ENCODE measurements around the gene ADM.

DNA sequence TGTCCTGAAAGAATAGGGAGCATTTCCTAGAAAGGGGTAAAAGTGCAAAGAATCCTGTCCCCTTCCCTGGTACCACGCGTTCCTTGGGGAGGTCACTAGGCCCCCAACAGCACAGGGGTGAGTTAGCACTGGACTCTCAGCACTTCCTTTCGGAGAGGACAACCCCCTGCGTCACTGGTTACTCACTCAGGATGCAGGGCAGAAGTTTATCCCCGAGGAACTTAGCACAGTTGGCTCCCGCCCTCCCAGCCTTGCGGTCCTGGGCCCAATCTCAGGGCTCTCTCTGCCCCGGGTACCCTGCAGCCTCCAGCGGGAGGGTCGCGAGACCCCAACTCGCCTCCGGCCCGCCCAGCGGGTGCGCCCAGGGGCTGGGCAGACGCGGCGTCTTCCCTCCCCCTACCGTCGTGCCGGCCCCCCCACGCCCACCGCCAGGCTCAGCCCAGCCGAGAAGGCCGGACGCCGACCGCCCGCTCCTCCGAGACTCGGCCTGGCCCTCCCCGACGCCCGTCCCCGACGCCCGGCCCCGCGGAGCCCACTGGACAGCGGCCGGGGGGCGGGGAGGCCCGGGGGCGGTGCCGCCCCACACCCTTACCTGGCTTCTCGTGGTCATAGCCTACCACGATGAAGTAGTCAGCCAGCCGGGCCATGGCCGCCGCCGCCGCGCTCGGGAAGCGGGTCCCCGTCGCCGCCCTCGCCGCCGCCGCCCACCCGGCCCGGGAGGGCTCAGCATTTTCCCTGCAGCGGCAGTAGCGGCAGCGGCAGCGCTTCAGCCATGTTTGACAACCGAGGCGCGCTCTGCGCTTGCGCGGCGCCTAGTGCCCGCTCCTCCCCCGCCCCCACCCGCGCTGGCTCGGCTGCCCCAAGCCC is 11.2 kb upstream of the ADM start, which contains the start of gene SBF2:
- TF ChIP-seq, protein P1, sequence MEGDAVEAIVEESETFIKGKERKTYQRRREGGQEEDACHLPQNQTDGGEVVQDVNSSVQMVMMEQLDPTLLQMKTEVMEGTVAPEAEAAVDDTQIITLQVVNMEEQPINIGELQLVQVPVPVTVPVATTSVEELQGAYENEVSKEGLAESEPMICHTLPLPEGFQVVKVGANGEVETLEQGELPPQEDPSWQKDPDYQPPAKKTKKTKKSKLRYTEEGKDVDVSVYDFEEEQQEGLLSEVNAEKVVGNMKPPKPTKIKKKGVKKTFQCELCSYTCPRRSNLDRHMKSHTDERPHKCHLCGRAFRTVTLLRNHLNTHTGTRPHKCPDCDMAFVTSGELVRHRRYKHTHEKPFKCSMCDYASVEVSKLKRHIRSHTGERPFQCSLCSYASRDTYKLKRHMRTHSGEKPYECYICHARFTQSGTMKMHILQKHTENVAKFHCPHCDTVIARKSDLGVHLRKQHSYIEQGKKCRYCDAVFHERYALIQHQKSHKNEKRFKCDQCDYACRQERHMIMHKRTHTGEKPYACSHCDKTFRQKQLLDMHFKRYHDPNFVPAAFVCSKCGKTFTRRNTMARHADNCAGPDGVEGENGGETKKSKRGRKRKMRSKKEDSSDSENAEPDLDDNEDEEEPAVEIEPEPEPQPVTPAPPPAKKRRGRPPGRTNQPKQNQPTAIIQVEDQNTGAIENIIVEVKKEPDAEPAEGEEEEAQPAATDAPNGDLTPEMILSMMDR (conservative IDR thresholded peaks at IDR 0.05; ENCODE audit: low read length) = no peak
- TF ChIP-seq EZH2phosphoT487 (IDR thresholded peaks at IDR 0.05; ENCODE audit: borderline replicate concordance, low read depth, low read length) = no peak

All from OCI-LY7 (cell line).